Measurements from ENCODE around the gene ENOX1.
"Not testable (repeated sequence)": the region's sequence is repeated elsewhere in the genome, so short reads cannot be mapped to it uniquely, and the experiment has no call there.

The ENOX1 gene

DNA sequence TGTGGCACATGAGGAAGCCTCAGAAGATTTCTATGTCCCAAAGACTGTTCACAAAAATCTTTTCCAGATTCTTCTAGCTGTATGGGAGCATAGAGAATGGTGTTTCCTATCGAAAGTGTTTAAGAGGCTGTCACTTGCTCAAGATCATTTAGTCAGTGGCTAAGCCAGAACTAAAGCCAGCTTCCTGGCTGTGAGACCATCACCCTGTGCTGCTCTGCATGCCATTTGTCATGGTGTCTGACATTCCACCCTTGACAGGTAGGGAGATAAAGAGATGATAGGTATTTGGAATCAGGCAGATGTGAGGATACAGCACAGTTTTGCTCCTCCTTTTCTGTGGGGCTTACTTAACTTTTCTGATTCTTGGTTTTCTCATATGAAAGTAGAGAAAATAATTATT lies 586.0 kb downstream of the ENOX1 start:
- DNase-seq (ENCODE audit: low spot score): no peak

DNA sequence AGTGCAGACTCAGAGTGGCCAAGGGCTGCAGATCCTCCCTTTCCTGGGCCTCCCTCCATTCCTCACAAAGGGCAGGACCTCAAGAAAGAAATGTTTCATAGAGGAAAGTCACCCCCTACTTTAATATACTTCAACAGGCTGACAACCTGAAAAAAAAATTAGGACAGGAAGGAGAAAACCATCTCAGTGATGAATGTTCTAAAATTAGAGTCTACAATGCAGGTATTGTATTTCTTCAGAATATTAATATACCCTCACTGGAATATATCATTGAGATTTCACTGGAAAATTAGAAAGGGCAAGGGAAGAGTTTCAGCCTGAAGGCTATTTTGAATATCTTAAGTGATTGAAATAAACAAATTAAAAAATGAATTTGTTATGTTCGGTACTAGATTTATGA lies 586.5 kb downstream of the ENOX1 start:
- DNase-seq (ENCODE audit: low spot score): no peak

DNA sequence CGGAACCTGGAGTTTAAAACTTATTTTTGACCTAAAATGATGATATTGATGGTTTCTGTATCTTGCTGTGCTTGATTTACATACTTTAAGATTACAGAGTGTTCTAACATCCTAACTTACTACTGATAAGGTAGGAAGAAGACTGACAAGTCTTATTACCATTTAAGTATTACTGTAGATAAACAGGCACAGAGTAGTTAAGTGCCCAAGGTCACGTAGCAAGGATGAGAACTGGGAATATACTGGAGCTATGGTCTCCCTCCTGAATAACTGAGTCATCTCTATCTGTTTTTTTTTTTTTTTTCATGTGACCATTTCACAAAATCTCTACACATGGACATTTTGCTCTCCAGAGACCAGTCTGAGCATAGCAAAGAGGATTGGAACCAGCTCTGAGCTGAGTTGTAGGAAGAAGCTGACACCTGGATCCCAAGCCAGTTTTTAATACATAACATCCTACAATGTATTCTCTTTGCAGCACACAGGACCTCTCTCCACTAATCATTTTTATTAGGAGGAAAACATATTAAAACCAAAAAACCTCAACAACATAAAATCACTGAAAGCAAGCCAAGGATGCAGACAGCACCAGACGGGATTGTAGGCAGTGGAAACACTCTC lies 589.9 kb downstream of the ENOX1 start:
- DNase-seq (ENCODE audit: low spot score): no peak

DNA sequence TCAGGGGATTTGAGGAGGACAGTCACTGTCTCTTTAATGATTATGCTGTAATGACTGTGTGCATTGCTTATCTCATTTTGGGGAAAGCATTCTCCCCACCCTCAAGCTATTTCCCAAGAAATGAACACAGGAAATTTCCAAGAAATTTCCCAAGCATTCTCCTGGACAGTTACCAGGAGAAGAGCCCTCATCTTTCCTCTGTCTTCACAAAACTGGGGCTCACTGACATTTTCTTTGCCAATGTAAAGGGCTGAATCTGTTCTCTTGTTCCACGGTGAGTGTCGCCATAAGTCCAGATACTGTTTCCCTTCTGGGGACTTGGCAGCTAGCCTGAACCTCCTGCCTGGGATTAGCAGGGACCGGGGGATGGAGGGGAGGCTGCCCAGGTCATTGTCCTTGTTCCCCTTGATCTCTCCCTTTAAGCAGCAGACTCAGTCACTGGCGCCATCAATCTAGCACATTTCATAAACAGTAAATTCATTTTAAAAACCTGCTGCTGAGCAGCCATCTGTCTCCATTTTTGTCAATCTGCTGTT lies 590.6 kb downstream of the ENOX1 start:
- DNase-seq (ENCODE audit: low spot score): no peak

DNA sequence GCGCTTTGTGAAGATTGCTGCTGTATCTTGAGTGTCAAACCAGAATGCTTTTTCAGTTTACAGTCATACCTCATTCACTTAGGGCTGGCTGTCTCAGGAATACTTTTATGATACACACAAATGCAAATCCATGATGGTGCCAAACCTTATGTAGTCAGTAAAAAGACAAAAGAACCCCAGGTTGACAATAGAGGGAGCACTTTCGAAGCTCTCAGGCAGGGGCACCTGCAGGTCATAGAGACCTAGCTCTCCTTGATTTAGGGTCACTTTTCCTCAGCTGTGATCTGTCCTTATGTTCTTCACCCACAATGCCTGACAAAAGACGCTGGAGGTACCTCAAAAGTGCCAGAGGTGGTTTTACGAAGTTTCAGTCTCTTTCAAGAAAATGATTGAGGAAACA lies 591.2 kb downstream of the ENOX1 start:
- no peak for DNase-seq (ENCODE audit: low spot score)

DNA sequence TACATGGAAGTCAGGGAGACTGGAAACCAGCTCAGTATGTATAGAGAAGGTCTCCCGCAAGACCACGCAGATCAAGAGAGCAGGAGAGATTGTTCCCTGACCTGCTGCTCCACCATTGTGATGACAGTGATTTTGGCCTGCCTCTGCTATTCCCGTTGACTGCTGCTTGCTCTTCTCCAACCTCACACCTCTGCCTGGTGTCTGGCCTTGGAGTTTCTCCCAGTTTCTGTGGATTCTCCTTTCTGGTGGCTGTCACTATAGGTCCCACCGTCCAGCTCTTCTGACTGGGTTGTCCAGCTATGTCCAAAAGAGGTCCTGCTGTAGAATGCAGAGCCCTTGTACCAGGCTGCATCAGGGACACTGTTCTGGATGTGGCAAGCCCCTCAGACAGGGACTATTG lies 591.7 kb downstream of the ENOX1 start:
- DNase-seq (ENCODE audit: low spot score): no peak

DNA sequence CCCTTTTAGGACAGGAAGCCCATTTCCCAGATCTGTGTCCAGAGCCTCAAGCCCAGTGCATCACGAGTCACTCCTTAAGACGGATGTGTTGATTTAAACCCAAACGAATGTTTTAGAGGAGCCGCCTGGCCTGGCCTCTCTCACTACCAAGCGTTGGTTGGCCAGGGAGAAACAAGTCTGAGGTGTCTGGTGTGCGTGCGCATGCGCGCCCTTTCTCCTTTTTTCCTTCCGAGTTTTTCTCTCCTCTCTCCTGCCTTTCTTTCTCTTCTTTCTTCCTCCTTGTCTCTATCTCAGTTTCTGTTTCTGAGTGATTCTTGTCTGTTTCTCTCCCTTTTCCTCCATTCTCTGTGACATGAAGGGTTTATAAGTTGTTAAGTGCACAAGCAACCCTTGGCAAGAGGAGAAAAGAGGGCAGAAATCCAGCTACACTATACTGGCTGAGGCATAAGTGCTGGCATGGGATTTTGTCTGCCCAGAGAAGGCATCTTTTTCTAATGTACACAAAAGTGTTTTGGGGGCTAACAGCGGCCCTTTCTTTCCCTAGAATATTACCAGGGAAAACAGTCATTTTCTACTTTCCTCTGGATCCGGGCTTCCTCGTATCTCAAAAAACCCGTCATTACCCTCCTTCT lies 592.9 kb downstream of the ENOX1 start:
- no peak for DNase-seq (ENCODE audit: low spot score)

DNA sequence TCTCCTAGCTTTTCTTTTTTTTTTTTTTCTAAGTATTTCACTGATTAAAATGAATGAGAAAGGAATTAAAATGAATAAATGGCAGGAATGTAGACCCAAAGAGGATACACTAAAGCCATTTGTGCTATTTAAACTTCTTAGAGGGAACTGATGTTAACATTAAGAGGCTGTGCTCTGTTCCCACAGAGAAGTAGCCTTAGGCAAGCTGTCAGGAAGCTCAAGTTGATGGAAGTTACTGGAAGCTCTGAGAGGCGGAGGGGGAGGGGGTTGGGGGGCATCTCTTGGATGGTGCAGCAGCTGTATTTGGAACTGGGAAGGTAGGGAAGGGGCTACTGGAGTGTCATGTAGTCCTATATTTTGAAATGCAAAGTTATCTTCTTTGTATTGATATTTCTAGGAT lies 595.2 kb downstream of the ENOX1 start:
- DNase-seq (ENCODE audit: low spot score): no peak

DNA sequence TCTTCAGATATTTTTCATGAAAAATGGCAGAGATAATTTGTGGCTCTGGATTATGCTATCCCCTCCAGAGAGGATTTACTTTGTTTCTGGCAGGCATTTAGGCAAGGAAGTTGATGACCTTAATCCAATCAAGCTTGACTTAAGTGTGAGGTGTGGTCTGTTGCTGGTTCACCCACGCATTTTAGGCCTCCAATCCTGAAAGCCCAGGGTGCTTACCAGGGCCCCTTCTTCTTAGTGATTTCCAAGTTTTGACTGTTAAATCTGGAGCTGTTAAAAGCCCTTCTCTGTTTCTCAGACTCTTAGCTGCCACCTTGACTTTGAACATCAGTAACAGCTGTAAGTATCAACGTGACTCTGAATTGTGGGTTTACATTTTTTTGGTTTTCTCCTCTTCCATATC lies 601.5 kb downstream of the ENOX1 start:
- DNase-seq (ENCODE audit: low spot score): no peak

DNA sequence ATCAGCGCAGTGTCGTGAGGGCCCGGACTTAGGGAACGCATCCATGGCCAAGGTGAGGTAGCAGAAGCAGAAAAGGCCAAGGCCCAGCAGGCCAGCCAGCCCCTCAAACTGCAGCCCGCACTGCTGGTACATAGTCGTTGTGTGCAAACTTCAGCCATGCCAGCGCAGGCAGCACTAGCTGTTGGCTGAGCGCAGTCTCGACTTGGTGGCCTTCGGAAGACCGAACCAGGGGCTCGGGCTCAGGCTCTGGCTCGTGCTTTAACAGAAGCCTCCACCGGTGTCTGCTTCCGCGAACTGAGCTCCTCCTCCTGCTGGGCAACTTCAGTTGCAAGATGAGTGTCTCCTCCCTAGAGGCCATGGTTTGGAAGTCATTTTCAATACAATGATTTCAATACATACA lies 605.9 kb downstream of the ENOX1 start:
- DNase-seq (ENCODE audit: low spot score): no peak

DNA sequence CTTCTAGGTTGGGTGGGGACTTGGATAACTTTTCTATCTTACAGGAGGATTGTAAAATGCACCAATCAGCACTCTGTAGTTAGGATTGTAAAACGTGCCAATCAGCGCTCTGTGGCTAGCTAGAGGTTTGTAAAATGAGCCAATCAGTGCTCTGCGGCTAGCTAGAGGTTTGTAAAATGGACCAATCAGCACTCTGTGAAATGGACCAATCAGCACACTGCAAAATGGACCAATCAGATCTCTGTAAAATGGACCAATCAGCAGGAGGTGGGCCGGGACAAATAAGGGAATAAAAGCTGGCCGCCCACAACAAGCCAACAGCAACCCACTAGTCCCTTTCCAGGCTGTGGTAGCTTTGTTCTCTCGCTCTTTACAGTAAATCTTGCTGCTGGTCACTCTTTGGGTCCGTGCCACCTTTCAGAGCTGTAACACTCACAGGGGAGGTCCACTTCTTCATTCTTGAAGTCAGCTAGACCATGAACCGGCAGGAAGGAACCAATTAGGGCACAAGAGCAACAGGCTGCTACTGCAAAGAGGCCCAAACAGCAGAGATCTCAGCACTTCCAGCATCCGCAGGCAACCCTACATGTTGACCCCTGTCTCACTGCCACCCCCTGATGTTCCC lies 606.6 kb downstream of the ENOX1 start:
- DNase-seq (ENCODE audit: low spot score): no peak

DNA sequence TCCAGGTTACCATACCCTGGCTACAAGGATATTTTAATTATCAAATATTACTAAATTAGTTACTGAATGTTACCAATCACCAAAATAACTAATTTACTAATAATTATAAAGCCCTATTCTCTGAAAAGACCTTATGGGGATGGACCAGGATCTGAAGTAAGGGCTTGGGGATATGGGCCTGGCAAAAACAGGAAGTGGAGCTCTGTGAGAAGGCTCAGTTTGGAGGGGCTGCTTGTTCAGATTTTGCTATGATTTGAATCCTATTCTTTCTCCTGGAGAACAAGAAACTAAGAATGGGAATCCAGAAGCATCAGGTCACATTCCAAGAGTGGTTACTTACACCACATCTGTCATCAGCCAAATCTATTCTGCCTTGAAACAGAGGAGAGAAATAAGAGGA lies 615.3 kb downstream of the ENOX1 start:
- no peak for DNase-seq (ENCODE audit: low spot score)

DNA sequence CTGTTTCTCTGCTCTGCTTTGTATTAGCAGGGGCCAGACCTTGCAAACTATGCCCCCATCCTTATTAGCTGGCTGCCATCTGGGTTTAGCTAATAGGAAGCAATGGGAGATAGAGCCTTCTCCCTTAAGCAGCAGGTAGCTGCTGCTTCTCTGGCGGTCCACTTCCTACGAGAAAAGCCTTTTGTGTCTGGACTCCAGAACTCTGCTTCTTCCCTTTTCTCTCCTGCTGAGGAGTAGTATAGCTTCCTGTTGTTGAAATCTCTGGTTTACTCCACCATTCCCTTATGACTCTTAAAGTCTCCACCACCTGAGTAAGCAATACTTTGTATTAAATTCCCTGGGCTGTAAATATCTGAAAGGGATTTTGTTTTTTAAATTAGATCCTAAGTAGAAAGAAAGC lies 616.3 kb downstream of the ENOX1 start:
- DNase-seq (ENCODE audit: low spot score): no peak

DNA sequence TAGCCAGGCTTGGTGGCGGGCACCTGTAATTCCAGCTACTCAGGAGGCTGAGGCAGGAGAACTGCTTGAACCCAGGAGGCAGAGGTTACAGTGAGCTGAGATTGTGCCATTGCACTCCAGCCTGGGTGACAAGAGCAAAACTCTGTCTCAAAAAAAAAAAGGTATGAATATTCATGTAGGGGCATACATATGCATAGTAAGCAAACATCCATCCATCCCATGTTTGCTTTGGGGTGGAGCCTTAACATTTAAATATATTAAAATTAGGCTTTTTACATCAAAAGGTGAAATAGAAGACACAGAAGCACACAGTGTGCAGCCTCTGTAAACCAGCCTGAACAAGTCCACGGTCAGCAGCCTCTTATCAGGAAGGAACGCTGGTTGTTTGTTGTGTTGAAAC lies 618.3 kb downstream of the ENOX1 start:
- DNase-seq (ENCODE audit: low spot score): not testable (repeated sequence)

DNA sequence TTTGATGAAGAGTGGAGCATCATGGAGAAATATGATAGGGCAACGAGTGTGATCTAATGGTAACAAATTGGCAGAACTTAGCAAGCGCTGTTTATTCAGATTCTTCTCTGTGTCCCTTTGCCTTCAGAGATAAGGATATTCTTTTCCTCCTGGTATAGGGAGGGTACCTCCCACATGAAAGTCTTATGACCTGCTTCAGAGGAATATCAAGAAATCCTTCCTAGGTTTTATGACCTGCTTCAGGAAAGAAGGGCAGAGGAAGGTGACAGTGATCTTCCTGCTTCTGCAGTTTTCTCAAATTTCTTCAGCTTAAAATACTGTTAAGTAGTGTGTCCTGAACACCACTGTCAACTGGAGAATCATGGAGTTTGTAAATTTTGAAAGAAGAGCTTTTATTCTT lies 619.0 kb downstream of the ENOX1 start:
- DNase-seq (ENCODE audit: low spot score): no peak

DNA sequence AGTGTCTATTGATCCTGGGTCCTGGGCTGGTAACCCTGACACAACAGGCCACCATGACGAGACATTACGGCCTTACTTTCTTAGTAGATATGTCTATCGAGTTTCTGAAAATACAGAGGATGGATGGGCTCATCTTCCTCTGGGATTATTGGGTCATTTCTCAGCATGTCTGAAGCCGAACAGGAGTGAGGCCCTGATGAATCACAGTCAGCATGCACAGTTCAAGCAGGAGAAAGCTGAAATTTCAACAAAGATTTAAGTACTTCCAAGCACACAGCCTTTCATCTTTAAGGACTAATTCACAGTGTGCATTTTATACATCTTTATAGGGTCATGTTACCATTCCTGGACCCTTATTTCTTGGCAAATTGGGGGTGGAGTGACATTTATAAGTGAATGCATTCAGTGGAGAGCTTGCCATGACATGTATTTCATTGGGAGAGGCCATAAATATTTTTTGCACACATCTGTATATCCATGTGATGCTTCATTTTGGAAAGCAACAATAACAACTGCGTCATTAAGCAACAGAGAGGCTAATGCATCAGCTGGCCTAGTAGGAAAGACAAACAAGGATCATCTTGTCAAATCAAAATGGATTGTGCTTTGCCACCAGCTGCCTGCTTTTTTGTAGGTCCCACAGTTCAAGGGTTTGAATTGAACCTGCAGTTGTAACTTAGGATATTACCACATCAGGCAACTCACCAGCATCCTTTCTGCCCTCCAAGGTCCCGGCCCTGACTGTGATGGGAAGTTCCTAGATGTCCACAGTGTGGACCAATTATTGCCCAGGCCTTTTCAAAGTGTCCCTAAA lies 619.9 kb downstream of the ENOX1 start:
- no peak for DNase-seq (ENCODE audit: low spot score)
